PC-3 (cell line): ENCODE data around the gene FGD4. TPM values are rescaled to one million over a fixed set of nuclear protein-coding genes. Genes with fewer than 3 reads are reported as not detected.

Experiments
- ATAC-seq: fragments of 200-7000 bp; cut with Tn5 transposase; 2 replicates; pipeline ENCODE4 v1.9.1; 2020; ENCODE audit warnings: mild to moderate bottlenecking, moderate library complexity
- BruUV-seq: library from RNA; stranded (reverse); fragments of 400-500 nt; replicated peaks from 2 replicates; lab custom pipeline; 2021; lab: Mats Ljungman, UMichigan
- CTCF ChIA-PET: fragments of 300-600 bp; sonication (Branson Sonifier 250); formaldehyde crosslinking; loops from one replicate; lab custom pipeline; 2022; ENCODE audit warnings: antibody characterized with exemption; lab: Charles Lee
- POLR2A ChIA-PET: fragments of 300-600 bp; sonication (Branson Sonifier 250); formaldehyde crosslinking; loops from one replicate; lab custom pipeline; 2022; ENCODE audit warnings: antibody characterized with exemption; ENCODE audit not compliant: unreplicated experiment; lab: Charles Lee
- DNase-seq: peaks from one replicate; pipeline ENCODE4 v3.0.0-alpha.2; 2015
- H2AFZ ChIP-seq: fragments of 300-600 bp; sonication (generic); 2 replicates; pipeline ENCODE4 v1.6.0; 2016; ENCODE audit warnings: antibody characterized with exemption, low read length
- H3F3A ChIP-seq: fragments of 300-600 bp; sonication (generic); one replicate; pipeline ENCODE4 v1.6.0; 2017; ENCODE audit warnings: antibody characterized with exemption, low read length, control low read depth, mild to moderate bottlenecking; ENCODE audit not compliant: unreplicated experiment
- H3K27ac ChIP-seq: fragments of 300-600 bp; sonication (generic); 2 replicates; pipeline ENCODE4 v1.5.1; 2016; ENCODE audit warnings: mild to moderate bottlenecking, low read length
- H3K27me3 ChIP-seq: fragments of 300-600 bp; sonication (generic); 2 replicates; pipeline ENCODE4 v1.6.1; 2016; ENCODE audit warnings: low read length, mixed read lengths
- H3K36me3 ChIP-seq: fragments of 300-600 bp; sonication (generic); 2 replicates; pipeline ENCODE4 v1.6.1; 2016; ENCODE audit warnings: low read depth, mixed run types, low read length, mixed read lengths
- H3K4me1 ChIP-seq: fragments of 300-600 bp; sonication (generic); 2 replicates; pipeline ENCODE4 v1.5.1; 2016; ENCODE audit warnings: low read length; ENCODE audit not compliant: insufficient read depth
- H3K4me2 ChIP-seq: fragments of 300-600 bp; sonication (generic); 2 replicates; pipeline ENCODE4 v1.6.0; 2016; ENCODE audit warnings: low read length
- H3K4me3 ChIP-seq: fragments of 300-600 bp; sonication (generic); 2 replicates; pipeline ENCODE4 v1.5.1; 2016; ENCODE audit warnings: mild to moderate bottlenecking, low read length, mixed read lengths
- H3K79me2 ChIP-seq: fragments of 300-600 bp; sonication (generic); 2 replicates; pipeline ENCODE4 v1.6.1; 2017; ENCODE audit warnings: low read length, mixed read lengths
- H3K9ac ChIP-seq: fragments of 300-600 bp; sonication (generic); 2 replicates; pipeline ENCODE4 v1.6.0; 2016; ENCODE audit warnings: mild to moderate bottlenecking, low read length
- H3K9me2 ChIP-seq: fragments of 300-600 bp; sonication (generic); replicated peaks from 2 replicates; pipeline ENCODE4 v1.6.1; 2016; ENCODE audit warnings: mixed run types, low read length, mixed read lengths
- H3K9me3 ChIP-seq: fragments of 300-600 bp; sonication (generic); 2 replicates; pipeline ENCODE4 v1.6.1; 2016; ENCODE audit warnings: low read length, mixed read lengths
- H4K20me1 ChIP-seq: fragments of 300-600 bp; sonication (generic); 2 replicates; pipeline ENCODE4 v1.6.1; 2016; ENCODE audit warnings: low read length, mixed read lengths
- CTCF ChIP-seq: fragments of 300-600 bp; sonication (generic); conservative IDR thresholded peaks from 2 replicates; pipeline ENCODE4 v1.5.1; 2017; ENCODE audit warnings: antibody characterized with exemption, low read depth, mild to moderate bottlenecking, low read length
- EZH2 ChIP-seq: fragments of 300-600 bp; sonication (generic); IDR thresholded peaks from one replicate; pipeline ENCODE4 v1.6.1; 2017; ENCODE audit warnings: antibody characterized with exemption, mild to moderate bottlenecking, low read length; ENCODE audit not compliant: unreplicated experiment
- EZH2phosphoT487 ChIP-seq: fragments of 300-600 bp; sonication (generic); IDR thresholded peaks from 2 replicates; pipeline ENCODE4 v1.6.1; 2018; ENCODE audit warnings: mild to moderate bottlenecking, antibody characterized with exemption, low read length, borderline replicate concordance
- intact Hi-C: fragments of 100-400 bp; cut with micrococcal nuclease; formaldehyde crosslinking; loops from 2 replicates; pipeline ENCODE4 v1.9.0; 2023
- total RNA-seq: library from RNA; depleted of rRNA; stranded (reverse); fragments of >200 nt; gene quantifications from 2 replicates; pipeline ENCODE4 v1.2.3, GENCODE V29; 2014

Gene FGD4
- total RNA-seq, 1 experiment from 2014 or later = 3.9 TPM

DNA sequence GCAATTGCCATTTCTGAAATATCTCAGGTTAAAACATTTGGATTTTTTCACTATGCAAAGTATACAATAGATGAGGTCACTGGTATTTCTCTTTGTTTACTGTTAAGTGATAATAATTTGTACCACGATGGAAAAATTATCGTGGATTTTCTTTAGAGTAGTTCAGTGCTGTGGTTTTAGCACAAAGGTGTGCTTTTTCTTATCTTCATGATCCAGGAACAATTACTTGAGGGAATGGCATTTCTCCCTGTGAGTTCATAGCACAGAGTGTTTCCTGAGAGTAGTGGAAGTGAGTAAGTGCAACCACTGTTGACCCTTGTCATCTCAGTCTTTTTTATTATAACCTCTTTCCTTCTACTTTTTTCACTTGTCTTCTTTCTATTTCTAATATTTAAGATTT, 86.8 kb downstream of the FGD4 start:
- H3K79me2 ChIP-seq = no peaks in the 10 kb centered on the region
- no TSS peak for BruUV-seq
- H2AFZ ChIP-seq = no peak overlapping the region
- H3K4me1 ChIP-seq = 0 out of 2 replicates have a peak, but pooled peaks cover 6% of the 10 kb centered on the region
- no peaks in the 10 kb centered on the region for H4K20me1 ChIP-seq
- intact Hi-C loops = no loop called here
- no peaks in the 10 kb centered on the region for H3K36me3 ChIP-seq
- no peak overlapping the region for H3K4me3 ChIP-seq
- no peaks in the 10 kb centered on the region for H3K9me2 ChIP-seq
- ChIA-PET CTCF (no interaction called here), POLR2A (no interaction called here)
- no peak overlapping the region for H3K4me2 ChIP-seq
- no peaks in the 10 kb centered on the region for H3F3A ChIP-seq
- no peak overlapping the region for H3K27ac ChIP-seq
- ATAC-seq (peak; percentile 54), DNase-seq (peak; percentile 24)
- no peaks in the 10 kb centered on the region for H3K27me3 ChIP-seq
- no peaks in the 10 kb centered on the region for H3K9me3 ChIP-seq
- H3K9ac ChIP-seq = no peak overlapping the region
- TF ChIP-seq CTCF (no peak), EZH2 (no peak), EZH2phosphoT487 (no peak)

- CTCF ChIA-PET = no interaction called here
- Histone ChIP-seq H3K9me3 (no peaks in the 10 kb centered on the region), H3K4me2 (no peak overlapping the region), H3K27ac (no peak overlapping the region), H4K20me1 (no peaks in the 10 kb centered on the region), H3K27me3 (no peaks in the 10 kb centered on the region), H2AFZ (no peak overlapping the region), H3K4me1 (0 out of 2 replicates have a peak, but pooled peaks cover 6% of the 10 kb centered on the region), H3F3A (no peaks in the 10 kb centered on the region), H3K4me3 (no peak overlapping the region), H3K9me2 (no peaks in the 10 kb centered on the region), H3K9ac (no peak overlapping the region), H3K79me2 (no peaks in the 10 kb centered on the region), H3K36me3 (no peaks in the 10 kb centered on the region)
- DNase-seq = no peak
- BruUV-seq = no TSS peak
- no peak for ATAC-seq
- POLR2A ChIA-PET = interaction anchor here (0.6 kb wide), 2 partner anchors 40 to 270 kb away, joined by 5 to 8 read pairs; no protein-coding TSS in a partner anchor
- TF ChIP-seq EZH2phosphoT487 (no peak), EZH2 (no peak)
- intact Hi-C loops = no loop called here
These were observed 88.8 kb downstream of the FGD4 start for GRCh38 chr12:32488132-32488531.

- intact Hi-C loops = no loop called here
- no peak for TF ChIP-seq CTCF
- no peak for TF ChIP-seq EZH2phosphoT487
- TF ChIP-seq EZH2 = no peak
- no peaks in the 10 kb centered on the region for H3K9me3 ChIP-seq
- 0 out of 2 replicates have a peak, but pooled peaks cover 6% of the 10 kb centered on the region for H3K4me1 ChIP-seq
- no peak overlapping the region for H3K27ac ChIP-seq
- H3F3A ChIP-seq = no peaks in the 10 kb centered on the region
- ChIA-PET POLR2A (no interaction called here), CTCF (no interaction called here)
- no peaks in the 10 kb centered on the region for H3K9me2 ChIP-seq
- H3K4me2 ChIP-seq = no peak overlapping the region
- no peaks in the 10 kb centered on the region for H3K36me3 ChIP-seq
- no peak overlapping the region for H3K4me3 ChIP-seq
- no peaks in the 10 kb centered on the region for H3K79me2 ChIP-seq
- no peaks in the 10 kb centered on the region for H4K20me1 ChIP-seq
- no peaks in the 10 kb centered on the region for H3K27me3 ChIP-seq
- no peak for DNase-seq
- ATAC-seq = no peak
- H3K9ac ChIP-seq = no peak overlapping the region
- H2AFZ ChIP-seq = no peak overlapping the region
- no TSS peak for BruUV-seq
These were observed 89.7 kb downstream of the FGD4 start for GRCh38 chr12:32489070-32489469.
